ENCODE results near the gene HTT.
A peak's percentile ranks its signal among the peaks of the same experiment; 100 is the strongest.

Gene HTT

GRCh38 chr4:3209551-3210325 lies 135.3 kb downstream of the HTT start:
- no peak overlapping the region for H2BK15ac ChIP-seq (ENCODE audit: low read length)
- H3K4me2 ChIP-seq (ENCODE audit: insufficient read depth, low read length, poor library complexity, severe bottlenecking), result no peak overlapping the region
- H3K4me3 ChIP-seq (ENCODE audit: low read length in 2 of 2), result no peak overlapping the region
- H3K14ac ChIP-seq (ENCODE audit: low read length), result no peak overlapping the region
- H2BK12ac ChIP-seq (ENCODE audit: low read length), result no peak overlapping the region
- H2AK5ac ChIP-seq (ENCODE audit: low read depth, low read length), result no peak overlapping the region
- H2BK5ac ChIP-seq (ENCODE audit: low read length), result no peak overlapping the region
- no peak overlapping the region for H3K27ac ChIP-seq (replicated peaks; ENCODE audit: low read length)
- WGBS, 2 donors (ENCODE audit: extremely low coverage in 2 of 2, insufficient read length in 2 of 2, insufficient replicate concordance in 1 of 2), result no CpG with 5 or more reads among the region's 17 CpGs
- no peaks in the 10 kb centered on the region for H3K27me3 ChIP-seq (ENCODE audit: control insufficient read depth in 3 of 3, insufficient read depth in 3 of 3, low read depth in 1 of 3, low read length in 3 of 3)
- H3K4me1 ChIP-seq (ENCODE audit: control insufficient read depth in 2 of 2, insufficient read depth in 1 of 2, low read depth in 1 of 2, low read length in 2 of 2), result peaks cover 5 to 10% of the 10 kb centered on the region in 2 donors
- peaks cover 0 to 2% of the 10 kb centered on the region in 2 donors for H3K9me3 ChIP-seq (replicated peaks in 1 of 2; ENCODE audit: control insufficient read depth in 2 of 2, insufficient read depth in 1 of 2, low read depth in 1 of 2, low read length in 2 of 2)
- peaks cover 2% of the 10 kb centered on the region for H3K79me1 ChIP-seq (ENCODE audit: low read depth, low read length)
- H3K18ac ChIP-seq (ENCODE audit: low read length), result no peak overlapping the region
- no peak overlapping the region for H3K4ac ChIP-seq (ENCODE audit: low read length)
- H2BK120ac ChIP-seq (ENCODE audit: low read depth, low read length), result no peak overlapping the region
- H3K36me3 ChIP-seq (replicated peaks in 1 of 2; ENCODE audit: control insufficient read depth in 2 of 2, insufficient read depth in 2 of 2, low read length in 2 of 2), result peaks cover 48 to 88% of the 10 kb centered on the region in 2 donors
- H2AFZ ChIP-seq (ENCODE audit: low read length), result no peak overlapping the region
- no peak overlapping the region for H3K23ac ChIP-seq (ENCODE audit: low read depth, low read length, poor library complexity)
- no peak overlapping the region for H4K91ac ChIP-seq (ENCODE audit: low read depth, low read length, poor library complexity)
- no peak overlapping the region for H4K8ac ChIP-seq (ENCODE audit: low read depth, low read length)
- no peak for DNase-seq (ENCODE audit: low spot score)
- no peak overlapping the region for H3K9ac ChIP-seq (ENCODE audit: low read depth, low read length, poor library complexity)

GRCh38 chr4:3210467-3210866 lies 136.0 kb downstream of the HTT start:
- no peak overlapping the region for H4K91ac ChIP-seq (ENCODE audit: low read depth, low read length, poor library complexity)
- no peak overlapping the region for H3K23ac ChIP-seq (ENCODE audit: low read depth, low read length, poor library complexity)
- peaks cover 5 to 10% of the 10 kb centered on the region in 2 donors for H3K4me1 ChIP-seq (ENCODE audit: control insufficient read depth in 2 of 2, insufficient read depth in 1 of 2, low read depth in 1 of 2, low read length in 2 of 2)
- no peak overlapping the region for H3K27ac ChIP-seq (replicated peaks; ENCODE audit: low read length)
- H2AK5ac ChIP-seq (ENCODE audit: low read depth, low read length), result no peak overlapping the region
- H3K14ac ChIP-seq (ENCODE audit: low read length), result no peak overlapping the region
- H3K9me3 ChIP-seq (replicated peaks in 1 of 2; ENCODE audit: control insufficient read depth in 2 of 2, insufficient read depth in 1 of 2, low read depth in 1 of 2, low read length in 2 of 2), result peaks cover 0 to 2% of the 10 kb centered on the region in 2 donors
- no peak overlapping the region for H4K8ac ChIP-seq (ENCODE audit: low read depth, low read length)
- H3K4ac ChIP-seq (ENCODE audit: low read length), result no peak overlapping the region
- H3K4me3 ChIP-seq (ENCODE audit: low read length in 2 of 2), result no peak overlapping the region
- H2BK12ac ChIP-seq (ENCODE audit: low read length), result no peak overlapping the region
- H3K36me3 ChIP-seq (replicated peaks in 1 of 2; ENCODE audit: control insufficient read depth in 2 of 2, insufficient read depth in 2 of 2, low read length in 2 of 2), result peaks cover 51 to 95% of the 10 kb centered on the region in 2 donors
- H3K79me1 ChIP-seq (ENCODE audit: low read depth, low read length), result peaks cover 2% of the 10 kb centered on the region
- no CpG with 5 or more reads among the region's 6 CpGs for WGBS, 2 donors (ENCODE audit: extremely low coverage in 2 of 2, insufficient read length in 2 of 2, insufficient replicate concordance in 1 of 2)
- DNase-seq (ENCODE audit: low spot score), result no peak
- H3K18ac ChIP-seq (ENCODE audit: low read length), result no peak overlapping the region
- H2BK5ac ChIP-seq (ENCODE audit: low read length), result no peak overlapping the region
- H3K4me2 ChIP-seq (ENCODE audit: insufficient read depth, low read length, poor library complexity, severe bottlenecking), result no peak overlapping the region
- no peak overlapping the region for H2AFZ ChIP-seq (ENCODE audit: low read length)
- no peaks in the 10 kb centered on the region for H3K27me3 ChIP-seq (ENCODE audit: control insufficient read depth in 3 of 3, insufficient read depth in 3 of 3, low read depth in 1 of 3, low read length in 3 of 3)
- no peak overlapping the region for H2BK120ac ChIP-seq (ENCODE audit: low read depth, low read length)
- H2BK15ac ChIP-seq (ENCODE audit: low read length), result no peak overlapping the region
- H3K9ac ChIP-seq (ENCODE audit: low read depth, low read length, poor library complexity), result no peak overlapping the region

- no peak overlapping the region for H2AK5ac ChIP-seq (ENCODE audit: low read depth, low read length)
- no peak overlapping the region for H3K18ac ChIP-seq (ENCODE audit: low read length)
- H3K36me3 ChIP-seq (replicated peaks in 1 of 2; ENCODE audit: control insufficient read depth in 2 of 2, insufficient read depth in 2 of 2, low read length in 2 of 2), result peaks cover 55 to 97% of the 10 kb centered on the region in 2 donors
- H2AFZ ChIP-seq (ENCODE audit: low read length), result no peak overlapping the region
- no peak overlapping the region for H3K4ac ChIP-seq (ENCODE audit: low read length)
- no peak overlapping the region for H3K4me3 ChIP-seq (ENCODE audit: low read length in 2 of 2)
- H2BK12ac ChIP-seq (ENCODE audit: low read length), result no peak overlapping the region
- H3K14ac ChIP-seq (ENCODE audit: low read length), result no peak overlapping the region
- H4K8ac ChIP-seq (ENCODE audit: low read depth, low read length), result no peak overlapping the region
- peaks cover 0 to 2% of the 10 kb centered on the region in 2 donors for H3K9me3 ChIP-seq (replicated peaks in 1 of 2; ENCODE audit: control insufficient read depth in 2 of 2, insufficient read depth in 1 of 2, low read depth in 1 of 2, low read length in 2 of 2)
- H2BK5ac ChIP-seq (ENCODE audit: low read length), result no peak overlapping the region
- H3K27me3 ChIP-seq (ENCODE audit: control insufficient read depth in 3 of 3, insufficient read depth in 3 of 3, low read depth in 1 of 3, low read length in 3 of 3), result no peaks in the 10 kb centered on the region
- no CpG with 5 or more reads among the region's 8 CpGs for WGBS, 2 donors (ENCODE audit: extremely low coverage in 2 of 2, insufficient read length in 2 of 2, insufficient replicate concordance in 1 of 2)
- no peak overlapping the region for H2BK120ac ChIP-seq (ENCODE audit: low read depth, low read length)
- H2BK15ac ChIP-seq (ENCODE audit: low read length), result no peak overlapping the region
- no peaks in the 10 kb centered on the region for H3K4me1 ChIP-seq (ENCODE audit: control insufficient read depth in 2 of 2, insufficient read depth in 1 of 2, low read depth in 1 of 2, low read length in 2 of 2)
- no peak overlapping the region for H3K27ac ChIP-seq (replicated peaks; ENCODE audit: low read length)
- no peak overlapping the region for H3K23ac ChIP-seq (ENCODE audit: low read depth, low read length, poor library complexity)
- H4K91ac ChIP-seq (ENCODE audit: low read depth, low read length, poor library complexity), result no peak overlapping the region
- H3K79me1 ChIP-seq (ENCODE audit: low read depth, low read length), result peaks cover 2% of the 10 kb centered on the region
- H3K9ac ChIP-seq (ENCODE audit: low read depth, low read length, poor library complexity), result no peak overlapping the region
- no peak for DNase-seq (ENCODE audit: low spot score)
- no peak overlapping the region for H3K4me2 ChIP-seq (ENCODE audit: insufficient read depth, low read length, poor library complexity, severe bottlenecking)
These were observed 137.4 kb downstream of the HTT start for GRCh38 chr4:3211866-3212265.

- no peak overlapping the region for H2AK5ac ChIP-seq (ENCODE audit: low read depth, low read length)
- no CpG with 5 or more reads among the region's 12 CpGs for WGBS, 2 donors (ENCODE audit: extremely low coverage in 2 of 2, insufficient read length in 2 of 2, insufficient replicate concordance in 1 of 2)
- no peak overlapping the region for H2BK15ac ChIP-seq (ENCODE audit: low read length)
- H3K9ac ChIP-seq (ENCODE audit: low read depth, low read length, poor library complexity), result no peak overlapping the region
- no peak overlapping the region for H2BK12ac ChIP-seq (ENCODE audit: low read length)
- H3K79me1 ChIP-seq (ENCODE audit: low read depth, low read length), result peaks cover 2% of the 10 kb centered on the region
- no peak overlapping the region for H2BK120ac ChIP-seq (ENCODE audit: low read depth, low read length)
- peak overlapping the region; percentile 17 for H3K23ac ChIP-seq (ENCODE audit: low read depth, low read length, poor library complexity)
- no peak overlapping the region for H3K18ac ChIP-seq (ENCODE audit: low read length)
- no peak overlapping the region for H3K4ac ChIP-seq (ENCODE audit: low read length)
- H3K27ac ChIP-seq (replicated peaks; ENCODE audit: low read length), result no peak overlapping the region
- no peak overlapping the region for H4K91ac ChIP-seq (ENCODE audit: low read depth, low read length, poor library complexity)
- no peaks in the 10 kb centered on the region for H3K27me3 ChIP-seq (ENCODE audit: control insufficient read depth in 3 of 3, insufficient read depth in 3 of 3, low read depth in 1 of 3, low read length in 3 of 3)
- no peak overlapping the region for H3K14ac ChIP-seq (ENCODE audit: low read length)
- H2BK5ac ChIP-seq (ENCODE audit: low read length), result no peak overlapping the region
- H3K36me3 ChIP-seq (replicated peaks in 1 of 2; ENCODE audit: control insufficient read depth in 2 of 2, insufficient read depth in 2 of 2, low read length in 2 of 2), result peaks cover 56 to 97% of the 10 kb centered on the region in 2 donors
- H3K4me2 ChIP-seq (ENCODE audit: insufficient read depth, low read length, poor library complexity, severe bottlenecking), result no peak overlapping the region
- H3K9me3 ChIP-seq (replicated peaks in 1 of 2; ENCODE audit: control insufficient read depth in 2 of 2, insufficient read depth in 1 of 2, low read depth in 1 of 2, low read length in 2 of 2), result peaks cover 0 to 2% of the 10 kb centered on the region in 2 donors
- H4K8ac ChIP-seq (ENCODE audit: low read depth, low read length), result no peak overlapping the region
- peak overlapping the region in 1 of 2 donors; percentile 23 for H3K4me3 ChIP-seq (ENCODE audit: low read length in 2 of 2)
- H3K4me1 ChIP-seq (ENCODE audit: control insufficient read depth in 2 of 2, insufficient read depth in 1 of 2, low read depth in 1 of 2, low read length in 2 of 2), result no peaks in the 10 kb centered on the region
- H2AFZ ChIP-seq (ENCODE audit: low read length), result no peak overlapping the region
- DNase-seq (ENCODE audit: low spot score), result no peak
These were observed 138.1 kb downstream of the HTT start for GRCh38 chr4:3212391-3213105.
